ELF-1 (cell line): ENCODE measurements around the gene SFXN3.
A peak's percentile ranks its signal among the peaks of the same experiment; 100 is the strongest.

Experiments
- DNase-seq: peaks from one replicate; pipeline ENCODE4 v3.0.0-alpha.2; 2016; ENCODE audit warnings: low read depth, low spot score

SFXN3 gene

DNA sequence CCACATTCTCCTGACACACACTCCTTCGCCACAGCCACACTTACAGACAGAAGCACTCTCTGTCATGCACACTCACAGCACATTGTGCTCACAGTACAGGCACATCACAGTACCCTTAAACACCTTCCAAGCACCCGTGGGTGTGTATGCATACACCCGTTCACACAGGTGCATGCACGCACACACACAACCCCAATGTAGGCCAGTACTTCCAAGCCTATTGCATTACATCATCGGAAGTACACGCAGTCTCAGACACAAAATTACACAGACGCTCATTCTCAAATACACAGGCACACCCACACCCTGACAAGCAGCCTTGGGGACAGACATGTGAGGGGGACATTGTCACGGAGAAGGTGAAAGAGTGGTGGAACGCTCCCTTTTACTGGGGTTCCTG lies 41.9 kb downstream of the SFXN3 start:
- no peak for DNase-seq

DNA sequence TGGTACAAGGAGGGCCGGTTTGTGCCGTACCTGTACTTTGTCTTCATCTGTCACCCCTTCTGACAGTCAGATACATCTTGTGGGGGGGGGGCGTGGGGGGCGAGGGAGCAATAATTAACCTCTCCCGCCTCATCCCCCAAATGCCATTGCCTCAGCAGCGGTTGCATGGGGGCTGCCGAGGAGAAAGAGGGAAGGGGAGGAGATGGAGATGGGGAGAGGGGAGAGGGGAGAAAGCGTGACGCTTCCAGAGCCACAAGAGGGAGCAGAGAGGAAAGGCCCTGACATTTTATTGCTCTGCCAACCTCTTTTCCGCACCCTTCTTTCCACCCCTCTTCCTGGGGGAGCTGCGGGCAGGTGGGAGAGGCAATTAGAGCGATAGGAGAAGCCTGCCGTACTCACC lies 42.6 kb downstream of the SFXN3 start:
- no peak for DNase-seq

DNA sequence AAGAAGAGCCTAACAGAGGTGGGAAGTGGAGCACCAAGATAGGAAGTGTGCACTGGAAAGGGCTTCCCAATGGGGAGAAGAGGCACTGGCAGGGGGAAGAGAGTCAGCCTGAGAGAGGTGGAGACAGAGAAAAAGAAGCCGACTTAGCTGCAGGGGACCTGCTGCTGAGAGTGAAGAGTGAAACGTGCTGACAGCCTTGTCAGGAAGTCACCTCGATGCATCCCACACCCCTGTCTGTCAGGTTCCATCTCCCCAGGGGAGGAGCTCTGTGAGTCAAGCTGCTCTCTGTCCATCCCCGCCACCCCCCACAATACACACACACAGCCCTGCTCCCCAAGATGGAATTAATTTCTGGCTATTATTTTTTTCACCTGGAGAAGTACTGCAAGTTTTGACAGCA lies 44.7 kb downstream of the SFXN3 start:
- DNase-seq = no peak

DNA sequence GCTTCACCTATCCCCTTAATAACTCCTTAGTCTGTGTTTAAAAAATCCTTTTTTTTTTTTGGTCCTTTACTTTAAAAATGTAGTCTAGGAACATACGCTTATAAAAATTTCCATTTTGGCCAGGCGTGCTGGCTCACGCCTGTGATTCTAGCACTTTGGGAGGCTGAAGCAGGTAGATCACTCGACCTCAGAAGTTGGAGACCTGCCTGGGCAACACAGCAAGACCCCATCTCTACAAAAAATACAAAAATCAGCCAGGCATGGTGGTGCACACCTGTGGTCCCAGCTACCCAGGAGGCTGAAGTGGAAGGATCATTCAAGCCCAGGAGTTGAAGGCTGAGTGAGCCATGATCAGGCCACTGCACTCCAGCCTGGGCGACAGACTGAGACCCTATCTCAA lies 45.6 kb downstream of the SFXN3 start:
- no peak for DNase-seq

DNA sequence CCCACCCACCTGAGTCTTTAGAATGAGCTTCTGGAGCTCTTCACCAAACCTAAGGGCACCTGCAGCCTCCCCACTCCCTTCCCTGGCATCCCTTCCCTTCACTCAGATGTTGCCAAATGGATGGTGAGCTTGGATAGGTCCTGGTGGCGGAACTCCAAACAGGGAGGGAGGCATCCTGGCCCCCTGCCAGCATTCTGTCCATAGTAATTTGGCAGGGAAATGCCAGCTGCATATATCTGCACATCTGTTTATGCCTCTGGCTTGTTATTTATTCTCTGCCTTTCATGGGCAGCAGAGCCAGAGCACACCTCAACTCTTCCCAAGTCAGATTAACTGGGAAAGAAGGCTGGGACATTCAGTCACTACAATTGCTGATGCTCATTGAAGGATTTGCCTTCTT lies 48.8 kb downstream of the SFXN3 start:
- DNase-seq = no peak

DNA sequence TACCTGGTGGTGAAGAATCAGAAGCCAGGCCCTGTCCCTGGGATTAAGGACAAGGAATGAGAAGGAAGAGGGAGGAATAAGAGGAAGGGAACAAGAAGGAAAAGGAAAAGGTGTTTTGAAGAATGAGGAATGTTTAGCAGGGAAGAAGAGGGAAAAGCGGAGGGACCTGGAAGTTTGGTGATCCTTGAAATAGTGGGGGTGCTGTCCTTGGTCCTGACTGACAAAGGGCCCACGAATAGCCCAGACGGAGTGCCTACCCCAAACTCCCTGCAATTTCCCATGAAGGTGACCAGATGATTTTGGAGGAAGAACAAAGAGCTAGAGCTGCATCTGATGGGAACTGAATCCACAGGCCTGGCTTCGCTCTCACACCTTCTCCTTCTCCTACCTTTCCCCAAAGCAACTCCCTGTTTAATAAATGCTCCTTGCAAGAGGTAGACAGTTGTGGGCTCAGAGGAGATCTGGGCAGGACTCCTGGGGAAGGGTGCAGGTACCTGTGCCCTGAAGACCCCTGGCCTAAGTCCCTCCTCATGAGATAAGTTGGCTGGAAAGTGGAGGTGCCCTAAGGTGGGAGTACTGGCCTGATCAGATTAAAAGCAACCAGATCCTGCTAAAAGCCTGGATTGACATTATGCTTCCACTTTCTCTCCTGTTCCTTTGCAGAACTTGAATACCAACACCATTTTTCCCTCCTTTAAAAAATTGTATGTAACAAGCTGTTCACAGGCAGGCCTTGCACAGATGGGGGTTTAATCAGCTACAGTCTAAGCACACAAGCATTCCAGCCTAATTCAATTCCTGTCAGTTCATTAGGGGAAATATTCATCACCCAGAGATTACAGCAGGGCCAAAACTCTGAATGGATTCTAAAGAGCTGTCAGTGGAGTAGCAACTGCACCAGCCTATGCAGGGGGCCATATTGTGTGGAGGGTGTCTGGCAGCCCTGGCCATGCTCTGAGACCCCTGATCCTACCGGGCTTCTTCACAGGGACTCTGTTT lies 50.2 kb downstream of the SFXN3 start:
- peak; percentile 62 for DNase-seq

DNA sequence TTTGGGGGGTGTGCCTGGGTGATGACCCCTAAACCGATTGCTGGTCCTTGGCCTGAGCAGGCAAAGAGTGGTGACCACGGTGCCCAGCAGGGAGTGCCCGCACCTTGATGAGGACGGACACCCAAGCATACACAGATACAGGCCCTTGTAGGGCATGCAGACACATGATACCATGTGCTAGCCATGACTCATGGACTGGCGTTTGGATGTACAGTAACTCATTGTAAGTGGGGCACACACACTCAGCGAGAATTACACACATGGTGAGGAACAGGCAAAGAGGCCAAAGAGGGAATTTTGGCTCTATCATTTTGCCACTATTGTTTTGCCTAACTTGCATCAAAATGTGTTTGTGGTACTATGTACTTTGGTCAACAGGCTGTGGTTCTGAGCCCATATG lies 54.8 kb downstream of the SFXN3 start:
- DNase-seq = no peak

DNA sequence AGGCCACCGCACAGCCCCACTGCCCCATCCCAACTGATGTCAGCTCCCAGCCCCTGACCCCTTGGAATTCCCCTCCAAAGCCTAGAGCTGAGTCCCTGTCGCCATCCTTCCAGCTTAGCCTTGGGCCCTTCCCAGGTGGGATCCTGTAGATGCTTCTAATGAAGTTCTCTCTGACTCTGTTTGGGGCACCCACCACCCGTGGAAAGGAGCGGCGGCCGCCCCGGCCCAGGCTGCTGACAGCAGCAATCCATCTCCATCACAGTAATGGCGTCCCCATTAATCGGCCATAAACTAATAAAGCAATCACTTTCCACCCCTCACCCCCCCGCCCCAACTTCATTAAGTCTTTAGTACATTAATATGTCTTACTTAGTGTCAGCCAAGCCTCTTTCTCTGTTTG lies 56.3 kb downstream of the SFXN3 start:
- DNase-seq = no peak

DNA sequence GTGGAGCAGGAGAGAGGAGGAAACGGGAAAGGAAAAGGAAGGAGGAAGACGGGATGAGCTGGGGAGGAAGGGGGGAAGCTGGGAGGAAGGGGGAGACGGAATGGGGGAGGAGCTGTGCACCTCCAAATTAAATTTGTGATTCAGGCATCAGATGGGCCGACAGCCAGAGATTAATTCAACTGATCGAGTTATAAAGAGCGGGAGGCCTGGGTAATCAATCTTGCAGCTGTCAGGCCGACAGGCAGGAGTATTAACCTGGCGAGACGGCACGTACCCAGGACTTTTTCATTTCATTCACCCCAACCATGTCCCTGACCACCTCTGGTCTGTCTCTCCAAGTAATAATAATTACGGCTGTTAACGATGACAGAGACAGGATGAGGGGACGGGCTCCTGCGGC lies 56.9 kb downstream of the SFXN3 start:
- DNase-seq = no peak

DNA sequence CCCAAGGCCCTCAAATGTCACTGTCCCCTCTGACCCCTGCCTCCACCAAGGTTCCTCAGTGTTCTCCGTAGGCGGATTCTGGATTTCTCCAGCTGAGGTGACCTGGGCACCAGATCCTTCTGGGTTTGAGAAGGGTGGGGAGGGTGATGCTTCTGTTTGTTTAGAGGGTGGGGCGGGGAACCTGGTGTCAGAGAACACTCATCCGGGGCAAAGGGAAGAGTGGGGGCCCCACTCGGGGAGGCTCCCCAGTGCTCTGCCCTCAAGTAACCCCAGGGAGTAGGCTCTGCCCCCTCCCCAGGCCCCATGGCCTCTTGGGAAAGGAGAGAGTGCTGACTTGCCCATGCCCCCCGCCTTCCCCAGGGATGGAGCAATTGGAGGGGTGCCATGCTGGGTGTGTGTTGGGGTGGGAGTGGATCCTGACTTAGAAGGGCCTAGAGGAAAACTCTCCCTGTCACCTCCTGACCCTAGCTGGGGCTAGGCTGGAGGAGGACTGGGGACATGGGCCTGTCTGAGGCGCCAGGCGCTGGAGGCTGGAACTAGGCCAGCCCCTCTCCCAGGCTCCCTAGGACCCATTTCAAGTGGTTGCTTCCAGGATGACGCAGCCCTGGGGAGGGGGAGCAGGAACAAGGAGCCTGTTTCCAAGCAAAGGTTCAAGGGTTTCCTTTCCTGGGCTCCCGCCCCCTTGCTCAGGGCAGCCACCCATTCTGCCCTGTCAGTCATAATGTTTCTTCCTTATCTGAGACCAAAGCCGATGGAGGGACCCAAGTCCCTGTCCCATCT lies 58.7 kb downstream of the SFXN3 start:
- no peak for DNase-seq

DNA sequence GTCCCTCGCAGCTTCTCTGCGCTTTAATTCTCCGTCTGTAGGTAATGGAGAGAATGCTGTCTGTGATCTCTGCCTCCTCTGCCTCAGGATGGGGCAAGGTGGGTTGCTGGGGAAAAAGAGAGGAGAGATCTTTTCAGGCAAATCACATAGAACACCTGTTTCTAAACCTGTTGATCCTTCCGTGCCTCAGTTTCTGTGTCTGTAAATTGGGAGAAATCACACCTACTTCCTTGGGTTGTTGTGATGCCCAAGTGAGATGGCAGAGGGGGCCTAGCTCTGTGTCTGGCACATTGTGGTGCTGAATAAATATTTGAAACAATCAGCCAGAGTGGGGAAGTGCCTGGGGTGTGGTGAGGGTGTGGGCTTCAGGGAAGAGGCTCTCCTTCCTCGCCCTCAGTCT lies 59.6 kb downstream of the SFXN3 start:
- no peak for DNase-seq
